Urinary bladder (tissue), 4 donors: ENCODE results near the gene SIAH3. TPM values are rescaled to one million over a fixed set of nuclear protein-coding genes. Genes with fewer than 3 reads are reported as not detected.
A peak's percentile ranks its signal among the peaks of the same experiment; 100 is the strongest.

ENCODE experiments used
- DNase-seq: peaks from one replicate; pipeline ENCODE4 v3.0.0-alpha.2; 2015; ENCODE audit errors: extremely low spot score
- H3K27ac ChIP-seq: one replicate; pipeline ENCODE4 v1.5.1; 2013; ENCODE audit warnings: low read depth, mild to moderate bottlenecking, moderate library complexity
- H3K36me3 ChIP-seq: one replicate; pipeline ENCODE4 v1.6.1; 2013; ENCODE audit warnings: mild to moderate bottlenecking, moderate library complexity; ENCODE audit not compliant: insufficient read depth
- H3K4me1 ChIP-seq: one replicate; pipeline ENCODE4 v1.6.1; 2013; ENCODE audit warnings: mild to moderate bottlenecking, moderate library complexity; ENCODE audit not compliant: insufficient read depth
- H3K4me3 ChIP-seq: one replicate; pipeline ENCODE4 v1.5.1; 2013; ENCODE audit warnings: low read depth, low read length
- WGBS: extraction: QIAGEN DNeasy Blood & Tissue Kit; methylation state at CpG from one replicate; pipeline ENCODE4 v1.1.7; 2013; 5-methylcytosine and 5-hydroxymethylcytosine counted together
- polyA plus RNA-seq: library from polyadenylated mRNA; stranded (reverse); fragments of 200-250 nt; gene quantifications from one replicate; pipeline ENCODE4 v1.2.3, GENCODE V29; 2013
- total RNA-seq: library from RNA; depleted of rRNA; stranded (reverse); fragments of >200 nt; gene quantifications from one replicate; pipeline ENCODE4 v1.2.3, GENCODE V29; 2014
- donor health status: healthy with polysubstance abuse.
- donor health status: healthy.

The SIAH3 gene
- total RNA-seq (0.16 TPM), polyA plus RNA-seq (not detected)

- WGBS = 3% methylated on average over 35 of the region's 35 CpGs
- H3K4me1 ChIP-seq = peaks cover 1% of the 10 kb centered on the region
- no peak for DNase-seq
- H3K4me3 ChIP-seq = peak within 1 kb of the TSS; percentile 6
- no peaks in the 10 kb centered on the region for H3K36me3 ChIP-seq
- H3K27ac ChIP-seq = no peak within 1 kb of the TSS
These were observed at the start of gene SIAH3 for GRCh38 chr13:45851171-45851921. Gene SIAH3, minus strand, starts transcription at chr13:45851753. Its CDS starts 124 bp downstream, at chr13:45851629.

GRCh38 chr13:45899406-45899805, 47.9 kb upstream of the SIAH3 start:
- no peaks in the 10 kb centered on the region for H3K36me3 ChIP-seq
- H3K27ac ChIP-seq = no peak overlapping the region
- no peaks in the 10 kb centered on the region for H3K4me1 ChIP-seq
- peak; percentile 33 for DNase-seq
- H3K4me3 ChIP-seq = no peak overlapping the region
- WGBS = 41% methylated on average over 3 of the region's 3 CpGs

- 98% methylated on average over 2 of the region's 2 CpGs for WGBS
- Histone ChIP-seq H3K27ac (no peak overlapping the region), H3K4me3 (no peak overlapping the region), H3K4me1 (no peaks in the 10 kb centered on the region), H3K36me3 (no peaks in the 10 kb centered on the region)
- DNase-seq = no peak
These were observed 46.0 kb upstream of the SIAH3 start for GRCh38 chr13:45897562-45897961.

- no peak for DNase-seq
- H3K4me3 ChIP-seq = no peak overlapping the region
- H3K36me3 ChIP-seq = no peaks in the 10 kb centered on the region
- no peak overlapping the region for H3K27ac ChIP-seq
- WGBS = 45% methylated on average over 5 of the region's 5 CpGs
- no peaks in the 10 kb centered on the region for H3K4me1 ChIP-seq
These were observed 44.7 kb upstream of the SIAH3 start for GRCh38 chr13:45896285-45896684.

- WGBS = 42% methylated on average over 2 of the region's 2 CpGs
- H3K27ac ChIP-seq = no peak overlapping the region
- DNase-seq = peak; percentile 76
- H3K4me1 ChIP-seq = no peaks in the 10 kb centered on the region
- no peaks in the 10 kb centered on the region for H3K36me3 ChIP-seq
- H3K4me3 ChIP-seq = no peak overlapping the region
These were observed 44.3 kb upstream of the SIAH3 start for GRCh38 chr13:45895881-45896280.

- no peak for DNase-seq
- no peaks in the 10 kb centered on the region for H3K4me1 ChIP-seq
- H3K36me3 ChIP-seq = no peaks in the 10 kb centered on the region
- no peak overlapping the region for H3K27ac ChIP-seq
- no peak overlapping the region for H3K4me3 ChIP-seq
These were observed 41.0 kb upstream of the SIAH3 start for GRCh38 chr13:45892513-45892912.

GRCh38 chr13:45889590-45890243, 38.2 kb upstream of the SIAH3 start:
- Histone ChIP-seq H3K36me3 (no peaks in the 10 kb centered on the region), H3K4me3 (no peak overlapping the region), H3K27ac (no peak overlapping the region), H3K4me1 (no peaks in the 10 kb centered on the region)
- no peak for DNase-seq
- WGBS = 87% methylated on average over 5 of the region's 5 CpGs

- DNase-seq = no peak
- WGBS = 71% methylated on average over 7 of the region's 7 CpGs
- H3K27ac ChIP-seq = no peak overlapping the region
These were observed 34.9 kb upstream of the SIAH3 start for GRCh38 chr13:45886466-45886865.

GRCh38 chr13:45885194-45885593, 33.6 kb upstream of the SIAH3 start:
- Histone ChIP-seq H3K4me3 (no peak overlapping the region), H3K4me1 (no peaks in the 10 kb centered on the region), H3K36me3 (no peaks in the 10 kb centered on the region), H3K27ac (no peak overlapping the region)
- WGBS = 91% methylated on average over 5 of the region's 5 CpGs
- no peak for DNase-seq

More at GRCh38 chr13:45886466-45886865, 34.9 kb upstream of the SIAH3 start:
- no peaks in the 10 kb centered on the region for H3K36me3 ChIP-seq
- no peaks in the 10 kb centered on the region for H3K4me1 ChIP-seq
- no peak overlapping the region for H3K4me3 ChIP-seq

- no peak for DNase-seq
- no peaks in the 10 kb centered on the region for H3K36me3 ChIP-seq
- H3K4me1 ChIP-seq = no peaks in the 10 kb centered on the region
- no peak overlapping the region for H3K27ac ChIP-seq
- H3K4me3 ChIP-seq = no peak overlapping the region
- 68% methylated on average over 1 of the region's 1 CpG for WGBS
These were observed 31.1 kb upstream of the SIAH3 start for GRCh38 chr13:45882626-45883025.

GRCh38 chr13:45881353-45881752, 29.8 kb upstream of the SIAH3 start:
- DNase-seq = no peak
- Histone ChIP-seq H3K27ac (no peak overlapping the region), H3K4me1 (no peaks in the 10 kb centered on the region), H3K4me3 (no peak overlapping the region), H3K36me3 (no peaks in the 10 kb centered on the region)
- WGBS = 90% methylated on average over 2 of the region's 2 CpGs

GRCh38 chr13:45880242-45880641, 28.7 kb upstream of the SIAH3 start:
- WGBS = 85% methylated on average over 2 of the region's 2 CpGs
- Histone ChIP-seq H3K4me1 (no peaks in the 10 kb centered on the region), H3K36me3 (no peaks in the 10 kb centered on the region), H3K27ac (no peak overlapping the region), H3K4me3 (no peak overlapping the region)
- DNase-seq = no peak

GRCh38 chr13:45879666-45880065, 28.1 kb upstream of the SIAH3 start:
- Histone ChIP-seq H3K36me3 (no peaks in the 10 kb centered on the region), H3K4me1 (no peaks in the 10 kb centered on the region), H3K4me3 (no peak overlapping the region), H3K27ac (no peak overlapping the region)
- DNase-seq = no peak
- WGBS = 38% methylated on average over 5 of the region's 5 CpGs

- WGBS = 87% methylated on average over 5 of the region's 5 CpGs
- Histone ChIP-seq H3K27ac (no peak overlapping the region), H3K4me3 (no peak overlapping the region), H3K4me1 (no peaks in the 10 kb centered on the region), H3K36me3 (no peaks in the 10 kb centered on the region)
- DNase-seq = no peak
These were observed 27.4 kb upstream of the SIAH3 start for GRCh38 chr13:45878966-45879365.
